ENCODE data around the gene NRIP3.
A peak's percentile ranks its signal among the peaks of the same experiment; 100 is the strongest.

The NRIP3 gene

DNA sequence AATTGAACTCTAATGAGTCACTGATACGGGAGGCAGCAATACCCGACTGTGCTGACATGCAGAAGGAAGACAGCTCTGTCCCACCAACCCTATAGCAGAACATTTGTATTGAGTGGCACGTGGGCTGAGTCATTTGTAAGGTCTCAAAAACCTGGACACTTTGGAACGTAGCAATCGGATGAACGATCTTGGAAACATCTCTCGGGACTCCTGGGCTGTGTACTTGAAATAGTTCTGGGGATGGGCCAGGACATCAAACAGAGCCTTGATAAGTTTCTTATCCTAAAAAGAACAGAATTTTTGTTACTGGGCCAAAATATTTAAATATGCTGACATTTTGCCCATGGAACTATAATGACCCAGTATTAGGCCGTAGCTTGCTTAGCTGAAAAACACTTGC, 17.1 kb upstream of the NRIP3 start:
- no peak overlapping the region for H3K4me3 ChIP-seq (ENCODE audit: low read depth, low read length)
- in situ Hi-C loops (cut with HindIII; ENCODE audit: low sequenced_read_pairs): no loop called here
- TF ChIP-seq, protein P1, sequence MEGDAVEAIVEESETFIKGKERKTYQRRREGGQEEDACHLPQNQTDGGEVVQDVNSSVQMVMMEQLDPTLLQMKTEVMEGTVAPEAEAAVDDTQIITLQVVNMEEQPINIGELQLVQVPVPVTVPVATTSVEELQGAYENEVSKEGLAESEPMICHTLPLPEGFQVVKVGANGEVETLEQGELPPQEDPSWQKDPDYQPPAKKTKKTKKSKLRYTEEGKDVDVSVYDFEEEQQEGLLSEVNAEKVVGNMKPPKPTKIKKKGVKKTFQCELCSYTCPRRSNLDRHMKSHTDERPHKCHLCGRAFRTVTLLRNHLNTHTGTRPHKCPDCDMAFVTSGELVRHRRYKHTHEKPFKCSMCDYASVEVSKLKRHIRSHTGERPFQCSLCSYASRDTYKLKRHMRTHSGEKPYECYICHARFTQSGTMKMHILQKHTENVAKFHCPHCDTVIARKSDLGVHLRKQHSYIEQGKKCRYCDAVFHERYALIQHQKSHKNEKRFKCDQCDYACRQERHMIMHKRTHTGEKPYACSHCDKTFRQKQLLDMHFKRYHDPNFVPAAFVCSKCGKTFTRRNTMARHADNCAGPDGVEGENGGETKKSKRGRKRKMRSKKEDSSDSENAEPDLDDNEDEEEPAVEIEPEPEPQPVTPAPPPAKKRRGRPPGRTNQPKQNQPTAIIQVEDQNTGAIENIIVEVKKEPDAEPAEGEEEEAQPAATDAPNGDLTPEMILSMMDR (IDR thresholded peaks at IDR 0.05; ENCODE audit: low read depth, low read length): no peak
- no peak for DNase-seq (ENCODE audit: low read depth, low spot score)

DNA sequence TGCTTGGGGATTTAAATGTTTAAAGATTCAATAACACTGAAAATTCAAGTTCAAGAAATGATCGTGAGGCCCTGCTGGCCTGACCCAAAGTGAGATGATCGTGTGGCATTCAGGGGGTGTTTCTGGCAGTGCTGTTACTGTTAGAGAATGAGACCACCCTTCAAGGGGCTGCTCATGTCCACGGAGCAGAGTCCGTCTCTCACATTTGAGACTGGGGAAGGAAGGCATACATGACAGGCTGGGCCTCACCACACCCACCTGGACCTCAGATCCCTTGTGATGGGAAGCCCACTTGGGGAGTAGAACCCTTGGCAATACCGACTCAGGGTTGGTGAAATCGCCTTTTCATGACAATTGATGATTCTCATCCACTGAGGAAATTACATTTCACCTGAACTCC, 16.1 kb upstream of the NRIP3 start:
- no peak overlapping the region for H3K4me3 ChIP-seq (ENCODE audit: low read depth, low read length)
- in situ Hi-C loops (cut with HindIII; ENCODE audit: low sequenced_read_pairs): no loop called here
- DNase-seq (ENCODE audit: low read depth, low spot score): no peak
- TF ChIP-seq, protein P1 (IDR thresholded peaks at IDR 0.05; ENCODE audit: low read depth, low read length): no peak

DNA sequence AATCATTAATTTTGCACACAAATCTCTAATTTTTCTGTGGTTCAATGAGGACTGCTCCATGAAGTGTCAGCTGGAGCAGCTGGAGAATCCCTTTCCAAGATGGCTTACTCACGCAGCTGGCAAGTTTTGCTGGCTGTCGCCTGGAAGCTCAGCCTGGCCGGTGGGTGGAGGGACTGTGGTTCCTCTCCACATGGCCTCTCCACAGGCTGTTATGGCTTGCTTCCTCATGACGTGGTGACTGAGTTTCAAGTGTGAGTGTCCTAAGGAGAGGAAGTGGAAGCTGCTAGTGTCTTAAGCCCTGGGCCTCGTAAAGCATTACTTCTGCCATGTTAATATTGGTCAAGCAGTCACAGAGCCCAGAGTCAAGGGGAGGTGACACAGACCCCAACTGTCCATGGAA, 14.0 kb upstream of the NRIP3 start:
- no peak for DNase-seq (ENCODE audit: low read depth, low spot score)
- H3K4me3 ChIP-seq (ENCODE audit: low read depth, low read length): no peak overlapping the region
- in situ Hi-C loops (cut with HindIII; ENCODE audit: low sequenced_read_pairs): no loop called here
- TF ChIP-seq, protein P1 (IDR thresholded peaks at IDR 0.05; ENCODE audit: low read depth, low read length): no peak

DNA sequence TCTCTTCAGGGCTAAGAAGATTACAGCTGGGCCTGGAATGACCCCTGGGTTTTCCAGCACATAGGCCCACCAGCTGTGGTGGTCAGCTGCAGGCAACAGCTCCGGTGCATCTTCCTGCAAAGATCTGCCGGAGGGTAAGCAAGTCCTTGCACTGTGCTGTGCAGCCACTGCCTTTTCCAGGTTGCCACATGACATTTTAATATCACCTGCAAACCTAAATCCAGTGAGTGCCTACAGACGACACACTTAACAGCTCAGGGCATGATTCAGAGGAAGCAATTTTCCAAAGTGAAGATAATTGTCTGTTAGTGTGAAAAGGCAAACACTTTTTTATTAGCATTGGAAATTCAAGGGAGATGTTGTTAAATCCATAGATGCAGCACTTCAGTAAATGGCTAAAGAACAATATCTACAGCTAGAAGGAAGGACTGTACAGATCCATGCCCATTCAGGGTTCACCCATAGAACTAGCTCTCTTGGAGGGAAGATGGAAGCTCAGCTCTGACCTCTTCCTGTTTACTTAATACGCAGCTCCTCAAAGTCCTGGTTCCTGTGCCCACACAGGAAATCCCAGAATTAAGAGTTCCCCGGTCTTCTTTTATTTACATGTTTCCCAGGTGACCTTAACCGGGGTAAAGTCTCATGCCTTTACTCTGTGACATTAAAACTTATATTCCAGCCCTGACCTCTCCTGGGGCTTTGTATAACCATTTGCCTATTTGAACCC, 13.3 kb upstream of the NRIP3 start:
- TF ChIP-seq, protein P1 (IDR thresholded peaks at IDR 0.05; ENCODE audit: low read depth, low read length): no peak
- DNase-seq (ENCODE audit: low read depth, low spot score): no peak
- in situ Hi-C loops (cut with HindIII; ENCODE audit: low sequenced_read_pairs): no loop called here

DNA sequence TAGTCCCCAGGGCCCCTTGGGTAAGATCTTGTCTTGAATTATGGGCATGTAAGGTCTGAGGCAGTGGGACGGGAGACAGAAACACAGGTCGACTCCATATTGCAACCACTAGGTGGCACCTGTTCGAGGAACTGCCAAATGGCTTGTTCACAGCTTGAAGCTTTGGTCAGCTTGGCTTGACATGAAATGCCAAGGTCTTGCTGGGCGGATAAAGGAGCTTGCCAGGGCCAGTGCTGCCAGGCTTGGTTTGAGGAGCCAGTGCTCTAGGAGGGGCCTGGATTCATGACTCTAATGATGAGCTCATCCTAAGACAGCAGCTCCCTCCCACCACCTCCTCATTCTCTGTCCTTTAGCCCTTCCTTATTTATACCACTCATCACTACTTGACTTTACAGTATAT, 11.9 kb upstream of the NRIP3 start:
- H3K4me3 ChIP-seq (ENCODE audit: low read depth, low read length): no peak overlapping the region
- TF ChIP-seq, protein P1 (IDR thresholded peaks at IDR 0.05; ENCODE audit: low read depth, low read length): peak; percentile 85
- DNase-seq (ENCODE audit: low read depth, low spot score): peak; percentile 79
- in situ Hi-C loops (cut with HindIII; ENCODE audit: low sequenced_read_pairs): no loop called here

More for the DNA sequence above, 13.3 kb upstream of the NRIP3 start:
- H3K4me3 ChIP-seq (ENCODE audit: low read depth, low read length): no peak overlapping the region

DNA sequence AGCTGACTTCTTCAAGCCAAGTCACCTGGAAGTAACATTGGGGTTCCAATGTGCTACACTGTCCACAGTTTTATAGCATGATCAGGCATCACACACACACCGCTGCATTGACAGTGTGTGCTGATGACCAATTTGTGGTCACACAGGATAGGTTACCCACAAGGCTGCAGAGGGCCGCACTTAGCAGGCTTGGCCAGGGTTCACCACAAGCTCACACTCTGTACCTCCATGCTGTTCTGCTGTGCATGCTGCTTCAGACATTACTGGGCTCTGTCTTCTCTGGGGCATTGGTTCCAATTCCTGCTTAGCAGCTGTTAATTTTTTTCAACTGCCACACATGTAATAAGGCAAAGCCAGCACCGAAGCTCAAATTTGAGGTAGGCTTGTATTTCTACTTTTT, 11.0 kb upstream of the NRIP3 start:
- H3K4me3 ChIP-seq (ENCODE audit: low read depth, low read length): no peak overlapping the region
- in situ Hi-C loops (cut with HindIII; ENCODE audit: low sequenced_read_pairs): no loop called here
- DNase-seq (ENCODE audit: low read depth, low spot score): no peak
- TF ChIP-seq, protein P1 (IDR thresholded peaks at IDR 0.05; ENCODE audit: low read depth, low read length): no peak
